Body of pancreas (tissue), 4 donors: Measurements from ENCODE around the gene ANKS1B.

ENCODE experiments used
- POLR2A ChIP-seq, 3 donors: fragments of 450-650 bp; IDR thresholded peaks; one replicate each; pipeline ENCODE4 v1.6.1; 2016; ENCODE audit warnings: antibody characterized with exemption in 3 of 3, mild to moderate bottlenecking in 2 of 3
- TF ChIP-seq, protein P1 (sequence below), 7 experiments: fragments of 450-650 bp in 4 of 7; fragments of 200-600 bp in 3 of 7; sonication (generic) in 3 of 7; IDR thresholded peaks; one replicate each; pipeline ENCODE4 v1.5.1; 2016 to 2019; ENCODE audit warnings: antibody characterized with exemption in 7 of 7

DNA sequence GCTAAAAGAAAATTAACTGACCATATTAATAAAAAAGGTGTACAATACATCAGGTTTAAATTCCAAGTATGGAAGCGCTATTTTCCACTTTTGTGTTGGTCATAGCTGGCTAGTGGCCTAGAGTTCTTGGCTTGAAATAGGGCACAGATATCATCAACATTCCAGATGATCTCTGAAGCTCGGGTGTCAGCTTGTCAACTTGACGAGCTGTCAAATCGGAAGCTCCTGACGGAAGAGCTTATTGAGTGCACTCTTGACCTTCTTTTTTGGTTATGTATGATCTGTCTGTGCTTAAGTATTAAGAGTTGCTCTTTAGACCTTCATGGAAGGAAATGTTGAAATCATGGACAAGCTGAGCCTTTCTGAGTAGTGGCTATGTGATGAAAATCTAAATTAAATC lies 1161.7 kb downstream of the ANKS1B start:
- TF ChIP-seq, protein P1, sequence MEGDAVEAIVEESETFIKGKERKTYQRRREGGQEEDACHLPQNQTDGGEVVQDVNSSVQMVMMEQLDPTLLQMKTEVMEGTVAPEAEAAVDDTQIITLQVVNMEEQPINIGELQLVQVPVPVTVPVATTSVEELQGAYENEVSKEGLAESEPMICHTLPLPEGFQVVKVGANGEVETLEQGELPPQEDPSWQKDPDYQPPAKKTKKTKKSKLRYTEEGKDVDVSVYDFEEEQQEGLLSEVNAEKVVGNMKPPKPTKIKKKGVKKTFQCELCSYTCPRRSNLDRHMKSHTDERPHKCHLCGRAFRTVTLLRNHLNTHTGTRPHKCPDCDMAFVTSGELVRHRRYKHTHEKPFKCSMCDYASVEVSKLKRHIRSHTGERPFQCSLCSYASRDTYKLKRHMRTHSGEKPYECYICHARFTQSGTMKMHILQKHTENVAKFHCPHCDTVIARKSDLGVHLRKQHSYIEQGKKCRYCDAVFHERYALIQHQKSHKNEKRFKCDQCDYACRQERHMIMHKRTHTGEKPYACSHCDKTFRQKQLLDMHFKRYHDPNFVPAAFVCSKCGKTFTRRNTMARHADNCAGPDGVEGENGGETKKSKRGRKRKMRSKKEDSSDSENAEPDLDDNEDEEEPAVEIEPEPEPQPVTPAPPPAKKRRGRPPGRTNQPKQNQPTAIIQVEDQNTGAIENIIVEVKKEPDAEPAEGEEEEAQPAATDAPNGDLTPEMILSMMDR (IDR thresholded peaks at IDR 0.05): no peak
- no peak for TF ChIP-seq POLR2A (IDR thresholded peaks at IDR 0.05)
